HUES6 (cell line): ENCODE measurements around the gene TGM5.

ENCODE experiments used
- H3K27ac ChIP-seq: 2 replicates; pipeline ENCODE4 v1.7.0; 2013; ENCODE audit warnings: low read depth, mild to moderate bottlenecking, low read length, inconsistent platforms
- H3K27me3 ChIP-seq: 2 replicates; pipeline ENCODE4 v1.6.1; 2013; ENCODE audit warnings: low read length; ENCODE audit not compliant: control insufficient read depth, insufficient read depth
- H3K36me3 ChIP-seq: 2 replicates; pipeline ENCODE4 v1.6.1; 2013; ENCODE audit warnings: low read length; ENCODE audit not compliant: control insufficient read depth, insufficient read depth
- H3K4me1 ChIP-seq: 2 replicates; pipeline ENCODE4 v1.6.1; 2013; ENCODE audit warnings: low read length; ENCODE audit not compliant: control insufficient read depth, insufficient read depth
- H3K4me3 ChIP-seq: 2 replicates; pipeline ENCODE4 v1.5.1; 2013; ENCODE audit warnings: low read depth, low read length
- H3K9ac ChIP-seq: one replicate; pipeline ENCODE4 v1.6.1; 2013; ENCODE audit warnings: mild to moderate bottlenecking, low read length
- H3K9me3 ChIP-seq: 2 replicates; pipeline ENCODE4 v1.6.1; 2013; ENCODE audit warnings: low read depth, low read length; ENCODE audit not compliant: control insufficient read depth, insufficient read depth

TGM5 gene

GRCh38 chr15:43287254-43287653 is 20.5 kb upstream of the TGM5 start:
- Histone ChIP-seq H3K9me3 (no peaks in the 10 kb centered on the region), H3K36me3 (no peaks in the 10 kb centered on the region), H3K27me3 (peaks cover 13% of the 10 kb centered on the region; the same call in 1 of the 2 replicates), H3K4me1 (no peaks in the 10 kb centered on the region), H3K27ac (no peak overlapping the region), H3K4me3 (no peak overlapping the region), H3K9ac (no peak overlapping the region)

- Histone ChIP-seq H3K27me3 (peaks cover 8% of the 10 kb centered on the region; the same call in 1 of the 2 replicates), H3K36me3 (no peaks in the 10 kb centered on the region), H3K27ac (no peak overlapping the region), H3K9me3 (no peaks in the 10 kb centered on the region), H3K4me1 (no peaks in the 10 kb centered on the region), H3K4me3 (no peak overlapping the region), H3K9ac (no peak overlapping the region)
Measured at GRCh38 chr15:43286074-43286473, 19.3 kb upstream of the TGM5 start.

GRCh38 chr15:43285609-43286037 is 18.9 kb upstream of the TGM5 start:
- H3K9me3 ChIP-seq, result no peaks in the 10 kb centered on the region
- no peaks in the 10 kb centered on the region for H3K4me1 ChIP-seq
- H3K9ac ChIP-seq, result no peak overlapping the region
- H3K27ac ChIP-seq, result no peak overlapping the region
- H3K36me3 ChIP-seq, result no peaks in the 10 kb centered on the region
- H3K27me3 ChIP-seq, result peaks cover 8% of the 10 kb centered on the region; the same call in 1 of the 2 replicates
- no peak overlapping the region for H3K4me3 ChIP-seq

GRCh38 chr15:43283526-43283925 is 16.8 kb upstream of the TGM5 start:
- Histone ChIP-seq H3K27ac (no peak overlapping the region), H3K9ac (no peak overlapping the region), H3K36me3 (no peaks in the 10 kb centered on the region)

GRCh38 chr15:43281926-43282602 is 15.3 kb upstream of the TGM5 start:
- Histone ChIP-seq H3K27ac (no peak overlapping the region), H3K4me3 (no peak overlapping the region)

More at GRCh38 chr15:43283526-43283925, 16.8 kb upstream of the TGM5 start:
- Histone ChIP-seq H3K27me3 (peaks cover 8% of the 10 kb centered on the region; the same call in 1 of the 2 replicates), H3K9me3 (no peaks in the 10 kb centered on the region), H3K4me1 (no peaks in the 10 kb centered on the region), H3K4me3 (no peak overlapping the region)

GRCh38 chr15:43280996-43281395 is 14.3 kb upstream of the TGM5 start:
- no peaks in the 10 kb centered on the region for H3K9me3 ChIP-seq
- no peak overlapping the region for H3K4me3 ChIP-seq
- H3K36me3 ChIP-seq, result no peaks in the 10 kb centered on the region
- no peaks in the 10 kb centered on the region for H3K4me1 ChIP-seq
- no peak overlapping the region for H3K27ac ChIP-seq
- H3K9ac ChIP-seq, result no peak overlapping the region
- H3K27me3 ChIP-seq, result no peaks in the 10 kb centered on the region

More at GRCh38 chr15:43281926-43282602, 15.3 kb upstream of the TGM5 start:
- H3K27me3 ChIP-seq, result peaks cover under 1% of the 10 kb centered on the region; the same call in 1 of the 2 replicates
- no peaks in the 10 kb centered on the region for H3K9me3 ChIP-seq
- H3K4me1 ChIP-seq, result no peaks in the 10 kb centered on the region
- H3K36me3 ChIP-seq, result no peaks in the 10 kb centered on the region
- no peak overlapping the region for H3K9ac ChIP-seq

- H3K9me3 ChIP-seq, result no peaks in the 10 kb centered on the region
- no peak overlapping the region for H3K9ac ChIP-seq
- H3K4me3 ChIP-seq, result no peak overlapping the region
- H3K27me3 ChIP-seq, result no peaks in the 10 kb centered on the region
- no peaks in the 10 kb centered on the region for H3K36me3 ChIP-seq
- no peaks in the 10 kb centered on the region for H3K4me1 ChIP-seq
- no peak overlapping the region for H3K27ac ChIP-seq
Measured at GRCh38 chr15:43279496-43279895, 12.8 kb upstream of the TGM5 start.

- H3K36me3 ChIP-seq, result no peaks in the 10 kb centered on the region
- no peaks in the 10 kb centered on the region for H3K9me3 ChIP-seq
- H3K27me3 ChIP-seq, result no peaks in the 10 kb centered on the region
- H3K9ac ChIP-seq, result no peak overlapping the region
- H3K27ac ChIP-seq, result no peak overlapping the region
- H3K4me1 ChIP-seq, result no peaks in the 10 kb centered on the region
- no peak overlapping the region for H3K4me3 ChIP-seq
Measured at GRCh38 chr15:43278869-43279268, 12.1 kb upstream of the TGM5 start.

- no peaks in the 10 kb centered on the region for H3K9me3 ChIP-seq
- H3K4me3 ChIP-seq, result no peak overlapping the region
- no peaks in the 10 kb centered on the region for H3K36me3 ChIP-seq
- no peaks in the 10 kb centered on the region for H3K27me3 ChIP-seq
- H3K9ac ChIP-seq, result no peak overlapping the region
- no peaks in the 10 kb centered on the region for H3K4me1 ChIP-seq
- H3K27ac ChIP-seq, result no peak overlapping the region
Measured at GRCh38 chr15:43277901-43278300, 11.2 kb upstream of the TGM5 start.

GRCh38 chr15:43277231-43277823 is 10.6 kb upstream of the TGM5 start:
- no peaks in the 10 kb centered on the region for H3K4me1 ChIP-seq
- H3K4me3 ChIP-seq, result no peak overlapping the region
- H3K36me3 ChIP-seq, result no peaks in the 10 kb centered on the region
- no peak overlapping the region for H3K9ac ChIP-seq
- no peaks in the 10 kb centered on the region for H3K27me3 ChIP-seq
- no peaks in the 10 kb centered on the region for H3K9me3 ChIP-seq
- H3K27ac ChIP-seq, result no peak overlapping the region

GRCh38 chr15:43276563-43277200 is 10.0 kb upstream of the TGM5 start:
- Histone ChIP-seq H3K27ac (no peak overlapping the region), H3K9me3 (no peaks in the 10 kb centered on the region), H3K36me3 (no peaks in the 10 kb centered on the region), H3K9ac (no peak overlapping the region), H3K27me3 (no peaks in the 10 kb centered on the region), H3K4me1 (no peaks in the 10 kb centered on the region), H3K4me3 (no peak overlapping the region)
